ENCODE measurements around the gene ATXN7L1. TPM values are rescaled to one million over a fixed set of nuclear protein-coding genes. Genes with fewer than 3 reads are reported as not detected.

The ATXN7L1 gene
- total and polyA plus RNA-seq, 7 donors: 5.4 to 20.5 (median 12.8) TPM

- H3K36me3 ChIP-seq: no peaks in the 10 kb centered on the region
- peaks cover 0 to 33% (median 27%) of the 10 kb centered on the region in 4 donors for H3K4me1 ChIP-seq
- peak overlapping the region in 1 of 4 donors; percentile 82 for H3K27ac ChIP-seq
- no peak for TF ChIP-seq POLR2AphosphoS5 (IDR thresholded peaks at IDR 0.05)
- no peak for TF ChIP-seq EP300 (IDR thresholded peaks at IDR 0.05)
- no peak for TF ChIP-seq POLR2A (IDR thresholded peaks at IDR 0.05)
- no peak for TF ChIP-seq CTCF (IDR thresholded peaks at IDR 0.05)
- WGBS, 2 donors: 80 to 81% methylated on average over 2 of the region's 2 CpGs
- no peak for DNase-seq
- no peak overlapping the region for H3K4me3 ChIP-seq
- intact Hi-C loops (cut with DNase I): no loop called here
- no peaks in the 10 kb centered on the region for H3K9me3 ChIP-seq
- H3K27me3 ChIP-seq: no peaks in the 10 kb centered on the region
These were observed 19.1 kb downstream of the ATXN7L1 start for GRCh38 chr7:105857009-105857952.

- H3K9me3 ChIP-seq: no peaks in the 10 kb centered on the region
- H3K4me1 ChIP-seq: peaks cover 0 to 60% (median 55%) of the 10 kb centered on the region in 4 donors
- intact Hi-C loops (cut with DNase I): no loop called here
- H3K27me3 ChIP-seq: no peaks in the 10 kb centered on the region
- H3K36me3 ChIP-seq: no peaks in the 10 kb centered on the region
- TF ChIP-seq POLR2A (IDR thresholded peaks at IDR 0.05) (no peak), EP300 (IDR thresholded peaks at IDR 0.05) (no peak), CTCF (IDR thresholded peaks at IDR 0.05) (no peak), POLR2AphosphoS5 (IDR thresholded peaks at IDR 0.05) (no peak)
- peak overlapping the region; percentile 51 to 82 (median 77) for H3K27ac ChIP-seq
- H3K4me3 ChIP-seq: peak overlapping the region in 1 of 4 donors; percentile 30
- no peak for DNase-seq
These were observed 21.9 kb downstream of the ATXN7L1 start for GRCh38 chr7:105854498-105854897.

GRCh38 chr7:105853931-105854419, 22.4 kb downstream of the ATXN7L1 start:
- peak; percentile 79 for DNase-seq
- 72 to 88% methylated on average over 17 of the region's 17 CpGs for WGBS, 2 donors
- peak overlapping the region; percentile 51 to 82 (median 77) for H3K27ac ChIP-seq

GRCh38 chr7:105851064-105851463, 25.3 kb downstream of the ATXN7L1 start:
- Histone ChIP-seq H3K4me1 (peaks cover 0 to 63% (median 57%) of the 10 kb centered on the region in 4 donors), H3K4me3 (no peak overlapping the region), H3K9me3 (no peaks in the 10 kb centered on the region), H3K27me3 (no peaks in the 10 kb centered on the region), H3K27ac (peak overlapping the region in 3 of 4 donors; percentile 74 to 82 (median 80)), H3K36me3 (no peaks in the 10 kb centered on the region)
- 87 to 90% methylated on average over 5 of the region's 5 CpGs for WGBS, 2 donors
- TF ChIP-seq CTCF (IDR thresholded peaks at IDR 0.05): no peak
- TF ChIP-seq POLR2A (IDR thresholded peaks at IDR 0.05): no peak
- TF ChIP-seq POLR2AphosphoS5 (IDR thresholded peaks at IDR 0.05): no peak
- TF ChIP-seq EP300 (IDR thresholded peaks at IDR 0.05): no peak
- intact Hi-C loops (cut with DNase I): no loop called here
- no peak for DNase-seq

More at GRCh38 chr7:105853931-105854419, 22.4 kb downstream of the ATXN7L1 start:
- TF ChIP-seq CTCF (IDR thresholded peaks at IDR 0.05) (peak in 2 of 4 experiments; percentile 8 to 25), POLR2AphosphoS5 (IDR thresholded peaks at IDR 0.05) (peak in 3 of 4 donors; percentile 10 to 47 (median 41)), POLR2A (IDR thresholded peaks at IDR 0.05) (no peak), EP300 (IDR thresholded peaks at IDR 0.05) (no peak)
- peak overlapping the region in 3 of 4 donors; percentile 3 to 30 (median 28) for H3K4me3 ChIP-seq
- no peaks in the 10 kb centered on the region for H3K36me3 ChIP-seq
- no peaks in the 10 kb centered on the region for H3K9me3 ChIP-seq
- H3K27me3 ChIP-seq: no peaks in the 10 kb centered on the region
- peaks cover 0 to 63% (median 57%) of the 10 kb centered on the region in 4 donors for H3K4me1 ChIP-seq
- intact Hi-C loops (cut with DNase I): no loop called here
